ENCODE data around the gene GRIK2.
A peak's percentile ranks its signal among the peaks of the same experiment; 100 is the strongest.

Gene GRIK2

GRCh38 chr6:101722471-101722870, 329.0 kb downstream of the GRIK2 start:
- no peak for DNase-seq

- peak; percentile 97 for DNase-seq
Observed at GRCh38 chr6:101722991-101723579, 329.6 kb downstream of the GRIK2 start.

- no peak for DNase-seq
Observed at GRCh38 chr6:101728388-101728787, 334.9 kb downstream of the GRIK2 start.

- DNase-seq = no peak
Observed at GRCh38 chr6:101728956-101729355, 335.4 kb downstream of the GRIK2 start.

- peak; percentile 22 for DNase-seq
Observed at GRCh38 chr6:101730954-101731353, 337.4 kb downstream of the GRIK2 start.

- no peak for DNase-seq
Observed at GRCh38 chr6:101733899-101734298, 340.4 kb downstream of the GRIK2 start.

GRCh38 chr6:101738481-101738880, 345.0 kb downstream of the GRIK2 start:
- no peak for DNase-seq

GRCh38 chr6:101740631-101741030, 347.1 kb downstream of the GRIK2 start:
- no peak for DNase-seq

GRCh38 chr6:101741474-101742171, 348.1 kb downstream of the GRIK2 start:
- no peak for DNase-seq

- DNase-seq = no peak
Observed at GRCh38 chr6:101747160-101747559, 353.7 kb downstream of the GRIK2 start.

GRCh38 chr6:101747716-101748115, 354.2 kb downstream of the GRIK2 start:
- no peak for DNase-seq

- no peak for DNase-seq
Observed at GRCh38 chr6:101755931-101756330, 362.4 kb downstream of the GRIK2 start.

- no peak for DNase-seq
Observed at GRCh38 chr6:101758368-101758767, 364.9 kb downstream of the GRIK2 start.

- peak; percentile 78 for DNase-seq
Observed at GRCh38 chr6:101760843-101761621, 367.5 kb downstream of the GRIK2 start.

- DNase-seq = peak; percentile 5
Observed at GRCh38 chr6:101762851-101763250, 369.3 kb downstream of the GRIK2 start.

GRCh38 chr6:101765281-101765680, 371.8 kb downstream of the GRIK2 start:
- DNase-seq = no peak

GRCh38 chr6:101770116-101770515, 376.6 kb downstream of the GRIK2 start:
- DNase-seq = no peak

- no peak for DNase-seq
Observed at GRCh38 chr6:101776919-101777350, 383.4 kb downstream of the GRIK2 start.

- no peak for DNase-seq
Observed at GRCh38 chr6:101777646-101778045, 384.1 kb downstream of the GRIK2 start.

GRCh38 chr6:101779051-101779844, 385.7 kb downstream of the GRIK2 start:
- DNase-seq = peak; percentile 51

GRCh38 chr6:101783287-101783686, 389.8 kb downstream of the GRIK2 start:
- no peak for DNase-seq

- no peak for DNase-seq
Observed at GRCh38 chr6:101784094-101784493, 390.6 kb downstream of the GRIK2 start.

GRCh38 chr6:101799531-101799930, 406.0 kb downstream of the GRIK2 start:
- no peak for DNase-seq

All from fibroblast of skin of back (primary cell).